ENCODE results near the gene PSMF1.

DNA sequence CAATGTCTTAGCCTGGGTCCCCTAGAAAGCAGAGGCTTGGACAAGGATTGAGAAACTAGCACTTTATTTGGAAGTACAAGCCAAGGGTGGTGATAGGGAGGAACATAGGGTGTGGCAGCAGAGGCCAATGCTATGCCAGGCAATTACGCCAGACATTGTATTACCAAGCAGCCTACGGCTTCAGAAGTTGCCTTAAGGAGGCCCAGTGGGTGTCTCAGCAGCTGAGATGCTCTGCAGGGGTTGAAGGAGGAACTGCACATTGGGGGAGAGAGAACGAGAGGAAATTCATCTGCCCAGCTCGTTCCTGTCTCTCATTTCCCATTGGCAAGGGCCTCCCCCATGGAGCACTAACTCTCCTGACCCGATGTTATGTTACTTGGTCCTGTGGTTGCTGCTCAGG, 85.7 kb downstream of the PSMF1 start:
- TF ChIP-seq, protein P1, sequence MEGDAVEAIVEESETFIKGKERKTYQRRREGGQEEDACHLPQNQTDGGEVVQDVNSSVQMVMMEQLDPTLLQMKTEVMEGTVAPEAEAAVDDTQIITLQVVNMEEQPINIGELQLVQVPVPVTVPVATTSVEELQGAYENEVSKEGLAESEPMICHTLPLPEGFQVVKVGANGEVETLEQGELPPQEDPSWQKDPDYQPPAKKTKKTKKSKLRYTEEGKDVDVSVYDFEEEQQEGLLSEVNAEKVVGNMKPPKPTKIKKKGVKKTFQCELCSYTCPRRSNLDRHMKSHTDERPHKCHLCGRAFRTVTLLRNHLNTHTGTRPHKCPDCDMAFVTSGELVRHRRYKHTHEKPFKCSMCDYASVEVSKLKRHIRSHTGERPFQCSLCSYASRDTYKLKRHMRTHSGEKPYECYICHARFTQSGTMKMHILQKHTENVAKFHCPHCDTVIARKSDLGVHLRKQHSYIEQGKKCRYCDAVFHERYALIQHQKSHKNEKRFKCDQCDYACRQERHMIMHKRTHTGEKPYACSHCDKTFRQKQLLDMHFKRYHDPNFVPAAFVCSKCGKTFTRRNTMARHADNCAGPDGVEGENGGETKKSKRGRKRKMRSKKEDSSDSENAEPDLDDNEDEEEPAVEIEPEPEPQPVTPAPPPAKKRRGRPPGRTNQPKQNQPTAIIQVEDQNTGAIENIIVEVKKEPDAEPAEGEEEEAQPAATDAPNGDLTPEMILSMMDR (conservative IDR thresholded peaks at IDR 0.05), result no peak
- no peak for TF ChIP-seq EZH2 (IDR thresholded peaks at IDR 0.05; ENCODE audit: low read depth)

Measured in PC-9 (cell line).